ENCODE results near the gene DOCK7. TPM values are rescaled to one million over a fixed set of nuclear protein-coding genes. Genes with fewer than 3 reads are reported as not detected.

DOCK7 gene
- total RNA-seq, 6 experiments from 2014 or later = 93.3 to 115 (median 105) TPM

DNA sequence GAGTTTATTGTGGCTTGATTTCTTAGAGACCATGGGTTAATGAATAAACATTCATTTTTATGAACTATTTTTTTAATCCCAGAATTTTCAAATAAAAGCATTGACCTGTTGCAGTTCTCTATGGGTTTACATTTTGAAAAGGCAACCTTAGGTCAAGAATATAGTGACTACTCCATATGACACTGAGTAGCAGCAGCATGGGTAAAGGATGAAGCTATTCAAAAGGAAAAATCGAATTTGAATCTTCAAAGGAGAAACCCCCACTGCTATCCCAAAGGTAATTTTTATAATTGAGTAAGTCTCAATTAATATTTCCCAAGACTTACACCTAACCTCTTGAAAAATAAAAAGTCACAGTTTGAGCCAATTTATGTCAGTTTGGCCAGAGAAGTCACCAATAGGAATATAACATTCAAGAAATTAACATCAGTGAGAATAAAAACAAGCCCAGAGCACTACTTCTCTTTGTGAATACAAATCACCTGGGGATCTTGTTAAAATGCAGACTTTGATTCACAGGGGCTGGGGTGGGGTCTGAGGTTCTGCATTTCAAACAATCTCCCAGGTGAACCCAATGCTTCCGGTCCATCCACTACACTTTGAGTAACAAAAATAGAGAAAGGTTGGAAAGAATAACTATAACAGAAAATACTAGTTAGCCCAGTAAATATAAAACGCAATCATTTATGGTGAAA is 211.5 kb downstream of the DOCK7 start:
- Mint-ChIP-seq H3K4me3 (no peak overlapping the region), H3K36me3 (ENCODE audit: low read depth) (peaks cover 14% of the 10 kb centered on the region), H3K27ac (no peak overlapping the region), H3K4me1 (ENCODE audit: low read depth) (no peaks in the 10 kb centered on the region), H3K9me3 (no peaks in the 10 kb centered on the region), H3K27me3 (ENCODE audit: insufficient read depth) (peaks cover 2% of the 10 kb centered on the region; the same call in 1 of the 2 replicates)
- TF ChIP-seq CTCF (IDR thresholded peaks at IDR 0.05) = no peak
- DNase-seq = no peak

DNA sequence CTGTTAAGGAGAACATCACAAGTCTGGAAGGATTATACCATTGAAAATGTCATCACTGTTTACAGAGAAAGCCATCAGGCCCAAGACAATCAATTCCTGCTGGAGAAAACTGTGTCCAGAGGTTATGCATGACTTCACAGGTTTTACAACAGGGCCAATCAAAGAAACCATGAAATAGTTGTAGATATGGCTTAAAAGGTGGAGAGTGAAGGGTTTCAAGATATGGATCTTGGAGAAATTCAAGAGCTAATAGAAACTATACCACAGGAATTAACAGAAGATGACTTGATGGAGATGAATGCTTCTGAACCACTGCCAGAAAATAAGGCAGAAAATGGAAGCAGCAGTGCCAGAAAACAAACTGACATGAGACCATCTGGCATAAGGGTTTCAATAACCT is 221.1 kb downstream of the DOCK7 start:
- Mint-ChIP-seq H3K4me3 (no peak overlapping the region), H3K4me1 (ENCODE audit: low read depth) (peaks cover 11% of the 10 kb centered on the region), H3K27me3 (ENCODE audit: insufficient read depth) (peaks cover 4% of the 10 kb centered on the region; the same call in 1 of the 2 replicates), H3K9me3 (no peaks in the 10 kb centered on the region), H3K27ac (peak overlapping the region; percentile 8; the same call in 1 of the 2 replicates), H3K36me3 (ENCODE audit: low read depth) (peaks cover 66% of the 10 kb centered on the region)
- TF ChIP-seq CTCF (IDR thresholded peaks at IDR 0.05) = no peak
- peak; percentile 49 for DNase-seq

GRCh38 chr1:62462370-62462769 is 225.8 kb downstream of the DOCK7 start:
- H3K4me1 Mint-ChIP-seq (ENCODE audit: low read depth) = peaks cover 6% of the 10 kb centered on the region
- no peak for TF ChIP-seq CTCF (IDR thresholded peaks at IDR 0.05)
- H3K27ac Mint-ChIP-seq = no peak overlapping the region
- H3K36me3 Mint-ChIP-seq (ENCODE audit: low read depth) = peaks cover 28% of the 10 kb centered on the region
- no peak for DNase-seq
- no peak overlapping the region for H3K4me3 Mint-ChIP-seq
- peaks cover 6% of the 10 kb centered on the region for H3K27me3 Mint-ChIP-seq (ENCODE audit: insufficient read depth)
- H3K9me3 Mint-ChIP-seq = no peaks in the 10 kb centered on the region

- Mint-ChIP-seq H3K36me3 (ENCODE audit: low read depth) (peaks cover 19% of the 10 kb centered on the region), H3K4me3 (no peak overlapping the region), H3K27ac (no peak overlapping the region), H3K9me3 (no peaks in the 10 kb centered on the region), H3K4me1 (ENCODE audit: low read depth) (peaks cover 8% of the 10 kb centered on the region), H3K27me3 (ENCODE audit: insufficient read depth) (peaks cover 2% of the 10 kb centered on the region)
- DNase-seq = no peak
- TF ChIP-seq CTCF (IDR thresholded peaks at IDR 0.05) = no peak
Measured at GRCh38 chr1:62457955-62458354, 230.2 kb downstream of the DOCK7 start.

DNA sequence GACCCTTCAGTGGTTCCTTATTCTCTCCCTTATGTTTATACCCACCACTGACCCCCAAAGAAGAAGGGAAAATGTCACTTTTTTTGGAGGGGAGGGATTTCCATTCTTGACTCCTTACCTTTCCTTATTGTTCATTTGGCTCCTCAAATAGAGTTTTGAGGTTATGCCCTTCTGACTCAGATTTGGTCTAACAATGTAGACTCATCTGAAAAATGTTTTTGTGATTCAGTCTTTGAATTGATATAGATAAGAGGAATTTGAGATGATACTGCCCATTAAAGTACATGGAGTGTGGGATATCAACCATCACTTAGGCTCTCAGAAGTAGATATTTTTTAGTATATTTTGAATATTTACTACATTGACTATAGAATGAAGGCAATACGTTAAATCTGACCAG is 235.2 kb downstream of the DOCK7 start:
- H3K4me1 Mint-ChIP-seq (ENCODE audit: low read depth) = peaks cover 16% of the 10 kb centered on the region
- H3K9me3 Mint-ChIP-seq = no peaks in the 10 kb centered on the region
- no peaks in the 10 kb centered on the region; the same call in 1 of the 2 replicates for H3K27me3 Mint-ChIP-seq (ENCODE audit: insufficient read depth)
- H3K27ac Mint-ChIP-seq = peak overlapping the region; percentile 47
- H3K36me3 Mint-ChIP-seq (ENCODE audit: low read depth) = peaks cover 38% of the 10 kb centered on the region
- H3K4me3 Mint-ChIP-seq = 0 out of 2 replicates have a peak overlapping the region, but pooled peaks have one; percentile 5
- peak; percentile 60 for DNase-seq
- no peak for TF ChIP-seq CTCF (IDR thresholded peaks at IDR 0.05)

All from HFFc6 (cell line).